HepG2 (cell line): Measurements from ENCODE around the gene IGFLR1. TPM values are rescaled to one million over a fixed set of nuclear protein-coding genes. Genes with fewer than 3 reads are reported as not detected.
A peak's percentile ranks its signal among the peaks of the same experiment; 100 is the strongest.

Experiments used
- ATAC-seq: fragments of 200-7000 bp; cut with Tn5 transposase; 3 replicates; pipeline ENCODE4 v1.9.1; 2020; ENCODE audit warnings: mild to moderate bottlenecking, moderate library complexity
- BruUV-seq: library from RNA; stranded (reverse); fragments of 400-500 nt; replicated peaks from 2 replicates; lab custom pipeline; 2021; lab: Mats Ljungman, UMichigan
- CTCF ChIA-PET: fragments of 300-600 bp; formaldehyde crosslinking; extraction: SDS; loops from one replicate; lab custom pipeline; 2021; ENCODE audit warnings: low total read pairs, inconsistent platforms, low intra/inter-chr PET ratio; lab: Yijun Ruan, JAX
- POLR2A ChIA-PET: fragments of 350-600 bp; sonication (Branson Sonifier 250); formaldehyde crosslinking; loops from one replicate; lab custom pipeline; 2020; ENCODE audit warnings: antibody characterized with exemption, inconsistent platforms; lab: Yijun Ruan, JAX
- DNase-seq: peaks from one replicate; pipeline ENCODE4 v3.0.0-alpha.2; 2015; ENCODE audit warnings: low spot score
- FAIRE-seq: peaks from 3 replicates; lab custom pipeline; 2011; peaks lifted over from hg19 to GRCh38; lab: Jason Lieb, UNC
- H2AFZ ChIP-seq: one replicate; pipeline ENCODE4 v1.6.1; 2011; ENCODE audit warnings: low read length, inconsistent platforms
- H3K27ac ChIP-seq: fragments of 300-600 bp; 3 replicates; pipeline ENCODE4 v1.8.0; 2011; ENCODE audit warnings: mixed run types, mild to moderate bottlenecking, mixed read lengths, low read length, inconsistent platforms; ENCODE audit not compliant: insufficient read depth; ENCODE audit errors: extremely low read length
- H3K27me3 ChIP-seq, 2 experiments: fragments of 200-600 bp in 1 of 2; 2 replicates in 1 of 2; 3 replicates in 1 of 2; pipeline versions ENCODE4 v1.6.0 to v1.8.0; 2011; ENCODE audit warnings: low read length in 2 of 2, mild to moderate bottlenecking in 2 of 2, moderate library complexity in 2 of 2, inconsistent platforms in 1 of 2; ENCODE audit not compliant: insufficient read depth in 2 of 2, control insufficient read depth in 1 of 2
- H3K36me3 ChIP-seq, 2 experiments: fragments of 200-600 bp in 1 of 2; replicated peaks in 1 of 2; 2 replicates in 1 of 2; 3 replicates in 1 of 2; pipeline versions ENCODE4 v1.5.1 to v1.8.0; 2011; ENCODE audit warnings: low read length in 2 of 2, inconsistent platforms in 1 of 2; ENCODE audit not compliant: insufficient read depth in 2 of 2, control insufficient read depth in 1 of 2
- H3K4me1 ChIP-seq: 2 replicates; pipeline ENCODE4 v1.5.1; 2012; ENCODE audit warnings: low read length, inconsistent platforms; ENCODE audit not compliant: insufficient read depth
- H3K4me2 ChIP-seq: 2 replicates; pipeline ENCODE4 v1.6.0; 2011; ENCODE audit warnings: low read depth, low read length, inconsistent platforms
- H3K4me3 ChIP-seq, 3 experiments: fragments of 200-600 bp in 1 of 3; sonication (generic), shearing (Covaris generic) in 1 of 3; replicated peaks in 1 of 3; 2 replicates each; pipeline ENCODE4 v1.5.1; 2011 to 2016; ENCODE audit warnings: low read length in 3 of 3, inconsistent platforms in 2 of 3, low read depth in 2 of 3, mild to moderate bottlenecking in 2 of 3, control low read depth in 1 of 3, mixed read lengths in 1 of 3; ENCODE audit not compliant: insufficient read depth in 1 of 3
- H3K79me2 ChIP-seq: one replicate; pipeline ENCODE4 v1.6.1; 2011; ENCODE audit warnings: low read length, inconsistent platforms; ENCODE audit not compliant: insufficient read depth
- H3K9ac ChIP-seq: 2 replicates; pipeline ENCODE4 v1.6.0; 2011; ENCODE audit warnings: mild to moderate bottlenecking, low read depth, low read length, inconsistent platforms; ENCODE audit not compliant: insufficient read depth
- H3K9me3 ChIP-seq: 2 replicates; pipeline ENCODE4 v1.5.1; 2012; ENCODE audit warnings: mild to moderate bottlenecking, low read length
- H4K20me1 ChIP-seq: 2 replicates; pipeline ENCODE4 v1.6.0; 2011; ENCODE audit warnings: inconsistent platforms, mild to moderate bottlenecking, low read length, moderate library complexity; ENCODE audit not compliant: insufficient read depth
- BHLHE40 ChIP-seq: IDR thresholded peaks from 2 replicates; pipeline ENCODE4 v1.6.1; 2011; ENCODE audit warnings: low read length, improper control_type of control experiment
- KIAA2018 ChIP-seq: sonication (generic); formaldehyde crosslinking; IDR thresholded peaks from 2 replicates; pipeline ENCODE4 v1.5.0; 2020; ENCODE audit warnings: mild to moderate bottlenecking, missing genetic modification reagents, borderline replicate concordance
- NFYB ChIP-seq: sonication (generic); formaldehyde crosslinking; IDR thresholded peaks from 2 replicates; pipeline ENCODE4 v1.4.0; 2020; ENCODE audit warnings: missing genetic modification reagents
- PITX1 ChIP-seq: sonication (generic); formaldehyde crosslinking; IDR thresholded peaks from 2 replicates; pipeline ENCODE4 v1.5.1; 2020; ENCODE audit warnings: mild to moderate bottlenecking, missing genetic modification reagents
- SOX5 ChIP-seq: IDR thresholded peaks from 2 replicates; pipeline ENCODE4 v1.6.1; 2016; ENCODE audit warnings: borderline replicate concordance
- TFDP1 ChIP-seq: IDR thresholded peaks from 2 replicates; pipeline ENCODE4 v1.6.1; 2016; ENCODE audit warnings: missing compliant biosample characterization, missing genetic modification reagents, borderline replicate concordance
- ZBED4 ChIP-seq: sonication (generic); formaldehyde crosslinking; IDR thresholded peaks from 2 replicates; pipeline ENCODE4 v1.4.0; 2020; ENCODE audit warnings: missing genetic modification reagents, borderline replicate concordance
- ZKSCAN5 ChIP-seq: sonication (generic); formaldehyde crosslinking; IDR thresholded peaks from 2 replicates; pipeline ENCODE4 v1.5.1; 2020; ENCODE audit warnings: mild to moderate bottlenecking, missing genetic modification reagents
- ZNF652 ChIP-seq: IDR thresholded peaks from 2 replicates; pipeline ENCODE4 v1.6.1; 2016; ENCODE audit warnings: low read depth, borderline replicate concordance
- WGBS: methylation state at CpG from one replicate; pipeline ENCODE4 v1.1.6; 2017; ENCODE audit warnings: low lambda C conversion rate; 5-methylcytosine and 5-hydroxymethylcytosine counted together
- in situ Hi-C: cut with HindIII; loops from 2 replicates; pipeline ENCODE4 v1.10.0; 2017; ENCODE audit warnings: low pct_unique_long_range_greater_than_20kb; ENCODE audit not compliant: extremely low pct_ligation_motif_present
- intact Hi-C: fragments of 100-400 bp; cut with micrococcal nuclease; formaldehyde crosslinking; loops from one replicate; pipeline ENCODE4 v1.10.0; 2022; ENCODE audit not compliant: unreplicated experiment
- polyA plus RNA-seq, 8 experiments: library from polyadenylated mRNA; depleted of rRNA in 3 of 8; stranded (reverse) in 7 of 8; unstranded in 1 of 8; fragments of >200 nt; fragmentation: Illumina TruSeq in 4 of 8; extraction: Trizol in 4 of 8; gene quantifications; 2 replicates each; pipeline versions ENCODE4 v1.2.1 to v1.2.3, GENCODE V29; 2011 to 2016; ENCODE audit warnings: low read depth in 4 of 8, missing spikeins in 1 of 8, mixed read lengths in 1 of 8; ENCODE audit not compliant: insufficient read depth in 1 of 8
- total RNA-seq, 5 experiments: library from RNA; depleted of rRNA; stranded (reverse); fragments of >200 nt; fragmentation: Illumina TruSeq; extraction: Trizol; gene quantifications; 2 replicates each; pipeline ENCODE4 v1.2.3, GENCODE V29; 2016; ENCODE audit warnings: low read depth in 1 of 5

Gene IGFLR1
- total and polyA plus RNA-seq, 2 of the 13 experiments (the other 11 are each of a cell fraction or from before 2014, with no cell fraction given), result 5.4 to 8.9 TPM

- H3K9me3 ChIP-seq, result no peaks in the 10 kb centered on the region
- no TSS peak for BruUV-seq
- no peak for TF ChIP-seq ZNF652 (CRISPR knock-in tag)
- no peak for TF ChIP-seq SOX5
- no peak for TF ChIP-seq ZKSCAN5 (CRISPR knock-in tag)
- no peak for TF ChIP-seq BHLHE40
- no peak for TF ChIP-seq ZBED4
- TF ChIP-seq TFDP1 (CRISPR knock-in tag), result peak; percentile 86
- TF ChIP-seq PITX1 (CRISPR knock-in tag), result no peak
- TF ChIP-seq KIAA2018 (CRISPR knock-in tag), result no peak
- peak; percentile 85 for TF ChIP-seq NFYB (CRISPR knock-in tag)
Measured at GRCh38 chr19:35775298-35776101, 33.2 kb upstream of the IGFLR1 start, which contains the start of gene ARHGAP33. ARHGAP33 (plus strand) TSS chr19:35775564; CDS start chr19:35775659, 95 bp downstream.

More at GRCh38 chr19:35775298-35776101, 33.2 kb upstream of the IGFLR1 start, which contains the start of gene ARHGAP33:
- Histone ChIP-seq H4K20me1 (no peaks in the 10 kb centered on the region), H3K27ac (no peak within 1 kb of the TSS), H3K4me1 (peaks cover 43% of the 10 kb centered on the region), H3K27me3 (no peaks in the 10 kb centered on the region), H3K4me2 (peak within 1 kb of the TSS; percentile 89), H2AFZ (peak within 1 kb of the TSS; percentile 42), H3K36me3 (no peaks in the 10 kb centered on the region; a peak in 1 of 5 replicates), H3K79me2 (no peaks in the 10 kb centered on the region), H3K4me3 (peak within 1 kb of the TSS; percentile 62 to 78 (median 75)), H3K9ac (peak within 1 kb of the TSS; percentile 34; the same call in 1 of the 2 replicates)
- CTCF ChIA-PET, result no interaction called here
- in situ Hi-C loops, result no loop called here
- DNase-seq (peak; percentile 94), ATAC-seq (peak; percentile 88), FAIRE-seq (peak; percentile 85)
- POLR2A ChIA-PET, result interaction anchor here (1.8 kb wide), 1 partner anchor 35 kb away, joined by 6 read pairs; no protein-coding TSS in a partner anchor
- intact Hi-C loops, result loop anchor here (5.0 kb wide), 1 partner anchor 37 kb away; the partner anchor contains the start of gene PRODH2
- WGBS, result 3% methylated on average over 15 of the region's 82 CpGs
